ENCODE data around the gene ZBTB20. TPM values are rescaled to one million over a fixed set of nuclear protein-coding genes. Genes with fewer than 3 reads are reported as not detected.

Gene ZBTB20
- total RNA-seq, 1 donor from 2014 or later = 62.0 TPM

GRCh38 chr3:114567771-114568170, 579.3 kb downstream of the ZBTB20 start:
- peaks cover 6% of the 10 kb centered on the region for H3K9me3 ChIP-seq (replicated peaks)
- intact Hi-C loops (cut with micrococcal nuclease) = no loop called here
- no peaks in the 10 kb centered on the region for H3K27me3 ChIP-seq (ENCODE audit: low read depth)
- H3K4me1 ChIP-seq = peaks cover 99% of the 10 kb centered on the region
- no peak overlapping the region for H3K4me3 ChIP-seq
- no peak for DNase-seq
- H3K36me3 ChIP-seq = no peaks in the 10 kb centered on the region
- no peak for TF ChIP-seq CTCF (IDR thresholded peaks at IDR 0.05; ENCODE audit: borderline replicate concordance)
- peak overlapping the region; percentile 0 for H3K27ac ChIP-seq (replicated peaks)

- Histone ChIP-seq H3K4me1 (peaks cover 94% of the 10 kb centered on the region), H3K27me3 (ENCODE audit: low read depth) (no peaks in the 10 kb centered on the region), H3K4me3 (no peak overlapping the region), H3K27ac (replicated peaks) (peak overlapping the region; percentile 46), H3K36me3 (peaks cover 2% of the 10 kb centered on the region), H3K9me3 (replicated peaks) (peaks cover 8% of the 10 kb centered on the region)
- no peak for DNase-seq
- TF ChIP-seq CTCF (IDR thresholded peaks at IDR 0.05; ENCODE audit: borderline replicate concordance) = no peak
- intact Hi-C loops (cut with micrococcal nuclease) = no loop called here
These were observed 580.3 kb downstream of the ZBTB20 start for GRCh38 chr3:114566767-114567166.

- H3K27ac ChIP-seq (replicated peaks) = peak overlapping the region; percentile 46
- no peak overlapping the region for H3K4me3 ChIP-seq
- intact Hi-C loops (cut with micrococcal nuclease) = no loop called here
- peaks cover 13% of the 10 kb centered on the region for H3K9me3 ChIP-seq (replicated peaks)
- H3K27me3 ChIP-seq (ENCODE audit: low read depth) = no peaks in the 10 kb centered on the region
- DNase-seq = no peak
- peaks cover 89% of the 10 kb centered on the region for H3K4me1 ChIP-seq
- peaks cover 7% of the 10 kb centered on the region for H3K36me3 ChIP-seq
- TF ChIP-seq CTCF (IDR thresholded peaks at IDR 0.05; ENCODE audit: borderline replicate concordance) = no peak
These were observed 580.8 kb downstream of the ZBTB20 start for GRCh38 chr3:114566162-114566755.

GRCh38 chr3:114565216-114565615, 581.9 kb downstream of the ZBTB20 start:
- Histone ChIP-seq H3K36me3 (peaks cover 7% of the 10 kb centered on the region), H3K9me3 (replicated peaks) (peaks cover 13% of the 10 kb centered on the region), H3K4me1 (peaks cover 79% of the 10 kb centered on the region), H3K27ac (replicated peaks) (peak overlapping the region; percentile 46), H3K4me3 (no peak overlapping the region), H3K27me3 (ENCODE audit: low read depth) (no peaks in the 10 kb centered on the region)
- TF ChIP-seq CTCF (IDR thresholded peaks at IDR 0.05; ENCODE audit: borderline replicate concordance) = no peak
- intact Hi-C loops (cut with micrococcal nuclease) = no loop called here
- DNase-seq = peak; percentile 37

- Histone ChIP-seq H3K27me3 (ENCODE audit: low read depth) (no peaks in the 10 kb centered on the region), H3K36me3 (peaks cover 7% of the 10 kb centered on the region), H3K27ac (replicated peaks) (no peak overlapping the region), H3K4me1 (peaks cover 67% of the 10 kb centered on the region), H3K4me3 (no peak overlapping the region), H3K9me3 (replicated peaks) (peaks cover 13% of the 10 kb centered on the region)
- DNase-seq = no peak
- no peak for TF ChIP-seq CTCF (IDR thresholded peaks at IDR 0.05; ENCODE audit: borderline replicate concordance)
- intact Hi-C loops (cut with micrococcal nuclease) = no loop called here
These were observed 583.4 kb downstream of the ZBTB20 start for GRCh38 chr3:114563720-114564119.
